ENCODE measurements around the gene CERT1. TPM values are rescaled to one million over a fixed set of nuclear protein-coding genes. Genes with fewer than 3 reads are reported as not detected.

The CERT1 gene
- polyA plus RNA-seq, 3 donors = 16.6 to 50.5 (median 45.9) TPM

DNA sequence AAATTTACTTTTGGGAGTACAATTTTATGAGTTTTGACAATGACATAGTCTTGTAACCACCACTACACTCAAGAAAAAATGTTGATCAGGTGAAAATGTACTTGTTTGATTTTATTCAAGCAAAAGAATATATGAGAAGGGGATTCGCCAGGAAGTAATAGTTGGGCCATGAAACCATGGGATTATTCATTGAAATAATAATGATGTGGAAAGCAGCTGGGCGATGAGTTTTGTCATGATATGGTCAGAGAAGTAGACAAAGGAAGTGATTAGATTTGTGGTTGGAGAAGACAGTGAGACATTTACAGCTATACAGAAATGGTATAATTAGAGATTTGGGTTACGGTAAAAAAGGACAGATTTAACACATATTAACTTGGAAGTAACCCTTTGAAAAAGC, 163.2 kb downstream of the CERT1 start:
- Mint-ChIP-seq H3K36me3 (peaks cover 74 to 86% of the 10 kb centered on the region in 2 donors), H3K27ac (peak overlapping the region in 1 of 7 donors; percentile 15), H3K4me1 (no peaks in the 10 kb centered on the region), H3K4me3 (no peak overlapping the region), H3K9me3 (no peaks in the 10 kb centered on the region), H3K27me3 (ENCODE audit: low read depth in 3 of 3) (peaks cover 0 to 1% (median 0%) of the 10 kb centered on the region in 3 donors)
- H3K4me1 ChIP-seq (ENCODE audit: control insufficient read depth in 1 of 2, insufficient read depth in 2 of 2, low read length in 2 of 2) = no peaks in the 10 kb centered on the region
- H3K4me3 ChIP-seq (replicated peaks in 1 of 3; ENCODE audit: low read depth in 2 of 3, low read length in 3 of 3) = no peak overlapping the region
- no peak overlapping the region for H3K4me2 ChIP-seq (replicated peaks; ENCODE audit: extremely low read depth, low read length, poor library complexity, severe bottlenecking)
- H4K20me1 ChIP-seq (ENCODE audit: insufficient read depth, low read length) = peaks cover 19% of the 10 kb centered on the region
- no peak overlapping the region for H3K9ac ChIP-seq (ENCODE audit: insufficient read depth, low read length, poor library complexity, severe bottlenecking)
- no peak for DNase-seq
- no peaks in the 10 kb centered on the region for H3K27me3 ChIP-seq (ENCODE audit: control insufficient read depth in 2 of 2, insufficient read depth in 2 of 2, low read length in 2 of 2)
- no peak overlapping the region for H3K27ac ChIP-seq (ENCODE audit: low read depth in 1 of 2, low read length in 2 of 2)
- H3K79me2 ChIP-seq (ENCODE audit: insufficient read depth, low read length) = peaks cover 7% of the 10 kb centered on the region
- intact Hi-C loops (cut with micrococcal nuclease) = no loop called here
- no peak overlapping the region for H2AFZ ChIP-seq (ENCODE audit: insufficient read depth, low read depth, low read length, poor library complexity, severe bottlenecking)
- TF ChIP-seq CTCF (IDR thresholded peaks at IDR 0.05) = no peak
- peaks cover 89 to 98% of the 10 kb centered on the region in 2 donors for H3K36me3 ChIP-seq (replicated peaks in 1 of 2; ENCODE audit: control insufficient read depth in 1 of 2, insufficient read depth in 2 of 2, low read length in 2 of 2)
- no CpG with 5 or more reads among the region's 3 CpGs for WGBS (ENCODE audit: insufficient coverage)
- H3K9me3 ChIP-seq (replicated peaks in 1 of 2; ENCODE audit: control insufficient read depth in 1 of 2, insufficient read depth in 1 of 2, low read length in 2 of 2) = no peaks in the 10 kb centered on the region

GRCh38 chr5:75342836-75343235, 168.6 kb downstream of the CERT1 start:
- H3K9ac ChIP-seq (ENCODE audit: insufficient read depth, low read length, poor library complexity, severe bottlenecking) = no peak overlapping the region
- H3K36me3 ChIP-seq (replicated peaks in 1 of 2; ENCODE audit: control insufficient read depth in 1 of 2, insufficient read depth in 2 of 2, low read length in 2 of 2) = peaks cover 43 to 54% of the 10 kb centered on the region in 2 donors
- no peaks in the 10 kb centered on the region for H3K9me3 ChIP-seq (replicated peaks in 1 of 2; ENCODE audit: control insufficient read depth in 1 of 2, insufficient read depth in 1 of 2, low read length in 2 of 2)
- no peaks in the 10 kb centered on the region for H3K27me3 ChIP-seq (ENCODE audit: control insufficient read depth in 2 of 2, insufficient read depth in 2 of 2, low read length in 2 of 2)
- peaks cover 14 to 17% of the 10 kb centered on the region in 2 donors for H3K4me1 ChIP-seq (ENCODE audit: control insufficient read depth in 1 of 2, insufficient read depth in 2 of 2, low read length in 2 of 2)
- H3K4me1 Mint-ChIP-seq = peaks cover 29% of the 10 kb centered on the region
- H3K27ac ChIP-seq (ENCODE audit: low read depth in 1 of 2, low read length in 2 of 2) = no peak overlapping the region
- TF ChIP-seq CTCF (IDR thresholded peaks at IDR 0.05) = no peak
- peaks cover 37 to 53% of the 10 kb centered on the region in 2 donors for H3K36me3 Mint-ChIP-seq
- no peak overlapping the region for H2AFZ ChIP-seq (ENCODE audit: insufficient read depth, low read depth, low read length, poor library complexity, severe bottlenecking)
- H3K4me3 ChIP-seq (replicated peaks in 1 of 3; ENCODE audit: low read depth in 2 of 3, low read length in 3 of 3) = no peak overlapping the region
- intact Hi-C loops (cut with micrococcal nuclease) = no loop called here
- no peaks in the 10 kb centered on the region for H3K9me3 Mint-ChIP-seq
- WGBS (ENCODE audit: insufficient coverage) = 96% methylated on average over 4 of the region's 4 CpGs
- no peak overlapping the region for H3K4me2 ChIP-seq (replicated peaks; ENCODE audit: extremely low read depth, low read length, poor library complexity, severe bottlenecking)
- H4K20me1 ChIP-seq (ENCODE audit: insufficient read depth, low read length) = peaks cover 56% of the 10 kb centered on the region
- no peak for DNase-seq
- no peak overlapping the region for H3K4me3 Mint-ChIP-seq
- no peak overlapping the region for H3K27ac Mint-ChIP-seq
- peaks cover 61% of the 10 kb centered on the region for H3K79me2 ChIP-seq (ENCODE audit: insufficient read depth, low read length)
- no peaks in the 10 kb centered on the region for H3K27me3 Mint-ChIP-seq (ENCODE audit: low read depth in 3 of 3)
